Fibroblast of peridontal ligament (primary cell): Measurements from ENCODE around the gene ITPKA.

ENCODE experiments used
- DNase-seq: peaks from one replicate; pipeline ENCODE4 v3.0.0-alpha.2; 2010; ENCODE audit errors: extremely low read depth

ITPKA gene

DNA sequence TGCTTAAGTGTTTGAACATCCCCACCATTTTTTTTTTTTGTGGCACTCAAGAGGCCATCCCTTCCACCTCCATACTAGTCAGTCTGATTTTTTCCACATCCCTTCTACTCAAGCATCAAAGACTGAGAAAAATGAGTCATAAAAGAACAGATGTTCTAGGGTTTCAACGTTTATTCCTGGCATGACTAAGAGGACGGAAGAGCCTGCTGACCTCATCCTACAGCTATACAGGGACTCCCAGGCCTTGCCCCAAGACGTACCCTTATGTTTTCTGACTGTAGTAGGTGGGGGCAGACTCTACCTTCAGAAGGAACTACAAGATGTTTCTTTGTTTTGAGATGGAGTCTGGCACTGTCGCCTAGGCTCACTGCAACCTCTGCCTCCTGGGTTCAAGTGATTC lies 3.3 kb upstream of the ITPKA start:
- DNase-seq = peak; percentile 96

- DNase-seq = no peak
Measured at GRCh38 chr15:41491889-41492288, 1.8 kb upstream of the ITPKA start.

DNA sequence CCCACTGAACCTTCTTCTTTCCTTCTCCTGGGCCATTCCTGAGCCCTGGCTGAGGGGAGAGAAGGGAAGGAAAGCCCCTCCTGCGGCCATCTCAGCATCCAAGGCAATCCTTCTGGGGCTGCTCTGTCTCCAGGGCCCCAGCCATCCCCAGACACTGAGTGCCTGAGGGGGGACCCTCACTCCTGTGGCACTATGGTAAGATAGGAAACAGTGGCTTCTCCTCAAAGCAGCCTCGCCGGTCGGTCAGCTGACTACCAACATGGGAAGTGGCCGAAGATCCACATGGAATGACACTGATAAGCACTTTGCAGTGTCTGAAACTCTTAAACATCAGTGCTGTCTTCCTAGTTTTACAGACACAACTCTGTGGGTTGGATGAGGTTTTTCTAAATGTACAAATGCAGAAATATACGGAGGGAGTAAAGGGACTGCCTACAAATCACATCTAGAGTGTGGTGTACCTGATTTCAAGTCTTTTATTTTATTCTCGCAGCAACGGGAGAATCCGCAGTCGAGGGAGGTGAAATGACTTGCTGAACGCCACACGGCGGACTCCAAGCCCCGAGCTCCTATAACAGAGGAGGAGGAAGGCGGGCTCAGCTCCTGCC lies 973 bp upstream of the ITPKA start:
- no peak for DNase-seq

GRCh38 chr15:41493902-41494189 lies 172 bp downstream of the ITPKA start:
- no peak for DNase-seq

DNA sequence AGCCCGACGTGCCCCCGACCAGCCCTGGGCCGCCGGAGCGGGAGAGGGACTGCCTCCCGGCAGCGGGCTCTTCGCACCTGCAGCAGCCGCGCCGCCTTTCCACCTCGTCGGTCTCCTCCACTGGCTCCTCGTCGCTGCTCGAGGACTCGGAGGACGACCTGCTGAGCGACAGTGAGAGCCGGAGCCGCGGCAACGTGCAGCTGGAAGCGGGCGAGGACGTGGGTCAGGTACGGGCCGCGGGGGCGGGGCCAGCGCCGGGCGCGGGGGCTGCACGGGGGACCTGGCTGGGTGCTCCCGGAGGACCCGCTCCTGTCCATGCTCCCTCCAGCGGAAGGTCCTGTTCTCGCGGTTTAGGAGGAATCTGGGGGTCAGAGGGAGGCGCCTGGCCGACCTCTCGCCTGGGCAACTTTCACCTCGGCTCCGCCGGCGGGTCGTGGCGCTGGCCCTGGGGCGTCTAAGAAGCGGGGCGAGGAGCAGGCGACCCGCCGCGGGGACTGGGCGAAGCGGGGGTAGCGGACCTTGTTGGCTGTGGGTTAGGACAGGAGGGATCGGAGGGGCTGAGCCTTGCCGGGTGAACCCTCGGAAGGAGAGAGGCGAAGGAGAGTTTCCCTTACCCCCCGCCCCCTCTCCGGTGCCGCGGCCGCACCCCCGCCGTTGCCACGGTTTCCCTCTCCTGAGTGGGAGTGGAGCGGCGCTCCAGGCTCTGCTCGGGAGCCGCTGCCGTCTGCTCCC lies 682 bp downstream of the ITPKA start:
- no peak for DNase-seq

DNA sequence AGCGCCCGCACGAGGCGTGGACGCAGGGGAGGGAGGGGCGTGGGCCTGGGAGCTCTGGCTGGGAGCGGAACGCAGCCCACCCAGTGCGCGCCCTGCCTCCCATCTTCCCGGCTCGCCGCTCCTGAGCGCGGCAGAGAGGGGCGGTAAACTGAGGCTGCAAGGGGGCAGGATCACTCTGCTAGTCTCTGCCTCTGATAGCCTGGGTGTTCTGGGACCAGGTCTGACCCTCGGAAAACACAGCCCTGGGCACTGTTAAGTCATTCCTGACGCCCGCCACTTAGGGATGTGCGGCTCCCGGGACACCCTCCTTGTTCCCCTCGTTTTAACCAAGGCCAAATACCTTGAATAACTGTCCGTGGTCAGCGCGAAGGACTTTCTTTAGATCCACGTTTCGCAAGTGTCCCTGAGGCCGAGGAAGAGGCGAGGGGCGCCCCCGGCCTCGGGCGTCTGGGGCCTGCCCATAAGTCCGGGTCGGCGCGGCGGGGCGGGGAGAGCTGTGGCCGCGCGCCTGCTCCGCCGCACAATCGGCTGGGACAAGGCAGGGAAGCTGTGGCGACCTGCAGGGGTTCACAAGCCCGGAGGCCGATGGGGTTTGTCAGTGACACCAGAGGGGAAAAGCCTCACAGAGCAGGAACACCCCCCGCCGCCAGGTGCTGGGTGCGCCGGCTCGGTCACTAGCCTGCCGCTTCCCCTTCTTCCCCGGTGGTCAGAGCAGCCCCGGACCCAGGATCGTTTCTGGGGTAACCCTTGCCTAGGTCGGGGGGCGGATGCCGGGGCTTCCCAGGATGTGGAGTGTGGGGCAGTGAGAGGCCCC lies 1.5 kb downstream of the ITPKA start:
- DNase-seq = no peak

DNA sequence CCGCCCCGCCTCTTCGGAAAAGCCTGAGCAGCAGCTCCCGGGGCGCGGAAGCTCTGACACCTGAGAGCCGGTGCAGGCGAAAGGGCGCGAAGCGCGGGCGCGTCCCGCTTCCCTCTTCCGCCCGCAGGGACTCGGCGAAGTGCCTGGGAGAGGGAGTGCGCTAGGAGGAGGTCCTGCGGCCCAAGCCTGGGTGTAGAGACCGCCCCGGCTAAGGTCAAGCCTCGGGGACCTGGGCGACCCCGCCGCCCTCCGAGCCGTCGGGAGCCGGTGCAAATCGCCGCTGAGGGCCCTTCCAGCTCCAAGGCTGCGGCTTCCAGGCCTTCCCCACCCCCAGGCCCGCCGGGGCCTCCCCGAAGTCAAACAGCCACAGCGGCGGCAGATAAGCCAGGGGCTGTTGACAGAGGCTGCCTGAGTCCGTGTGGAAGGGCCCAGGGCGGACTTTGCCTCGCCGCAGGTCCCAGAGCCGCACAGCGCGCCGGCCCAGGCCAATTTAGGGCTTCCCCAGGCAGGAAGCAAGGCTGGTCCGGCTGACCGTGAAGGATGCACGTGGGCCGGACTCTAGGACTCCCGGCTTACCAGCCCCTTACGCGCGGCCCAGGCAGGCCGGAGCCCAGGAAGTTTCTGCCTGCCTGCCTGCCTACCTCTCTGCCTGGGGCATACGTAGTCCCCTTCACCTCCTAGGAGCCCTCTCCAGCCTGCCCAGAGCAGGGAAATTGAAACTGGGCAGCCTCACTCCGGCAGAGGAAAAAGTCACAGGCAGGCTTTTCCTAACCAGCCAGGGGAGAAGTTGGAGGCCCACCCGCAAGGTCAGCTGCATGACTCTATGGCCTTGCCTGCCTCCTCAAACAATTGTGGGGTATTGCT lies 2.3 kb downstream of the ITPKA start:
- no peak for DNase-seq

DNA sequence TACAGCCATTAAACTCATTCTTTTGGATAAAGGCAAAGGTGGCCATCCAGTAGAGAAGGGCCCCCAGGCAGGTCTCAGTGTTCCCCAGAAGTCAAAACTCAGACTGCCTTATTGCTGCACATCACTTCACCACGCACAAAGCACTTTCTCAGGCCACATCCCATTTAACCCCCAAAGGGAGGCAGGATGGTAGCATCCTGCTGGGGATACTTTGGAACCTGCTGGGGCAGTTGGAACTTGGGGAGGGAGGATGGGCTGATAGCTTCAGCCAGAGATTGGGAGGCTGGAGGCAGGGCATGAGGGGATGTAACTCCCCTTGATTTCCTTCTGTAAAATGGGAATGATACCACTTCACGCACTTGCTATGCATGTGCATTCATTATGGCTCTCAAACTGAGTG lies 5.0 kb downstream of the ITPKA start:
- DNase-seq = no peak

DNA sequence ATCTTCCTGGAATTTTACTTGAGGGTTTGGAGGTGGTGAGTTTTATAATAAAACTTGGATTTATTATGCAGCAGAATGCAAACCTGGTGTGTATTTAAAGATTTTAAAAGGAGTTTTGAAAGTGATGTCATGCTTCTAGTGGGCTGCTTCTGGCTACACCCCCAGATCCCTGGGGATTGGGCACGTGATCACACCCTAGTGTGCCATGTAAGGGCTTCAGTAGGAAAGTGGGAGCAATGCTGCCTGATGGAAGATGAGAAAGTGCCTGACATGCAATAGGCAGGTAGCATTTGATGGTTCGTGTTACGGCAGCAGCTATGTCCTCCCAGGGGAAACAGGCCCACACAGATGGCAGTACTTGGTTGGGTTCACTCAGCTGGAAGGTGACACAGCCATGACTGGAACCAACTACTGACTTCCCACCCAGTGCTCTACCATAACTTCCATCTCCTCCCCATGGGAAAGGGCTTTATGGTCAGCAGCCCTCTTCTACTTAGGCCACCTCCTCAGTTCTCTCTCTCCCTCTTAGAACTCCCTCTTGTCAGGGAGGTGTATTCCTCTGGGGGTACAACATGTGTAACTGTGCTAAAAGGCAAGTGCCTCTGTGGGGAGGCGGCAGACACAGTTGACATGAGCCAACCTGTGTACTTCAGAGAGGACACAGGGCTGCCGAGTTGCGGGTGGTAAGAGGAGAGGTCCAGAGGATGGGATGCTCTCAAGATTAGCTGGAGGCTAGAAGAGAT lies 5.6 kb downstream of the ITPKA start:
- no peak for DNase-seq

DNA sequence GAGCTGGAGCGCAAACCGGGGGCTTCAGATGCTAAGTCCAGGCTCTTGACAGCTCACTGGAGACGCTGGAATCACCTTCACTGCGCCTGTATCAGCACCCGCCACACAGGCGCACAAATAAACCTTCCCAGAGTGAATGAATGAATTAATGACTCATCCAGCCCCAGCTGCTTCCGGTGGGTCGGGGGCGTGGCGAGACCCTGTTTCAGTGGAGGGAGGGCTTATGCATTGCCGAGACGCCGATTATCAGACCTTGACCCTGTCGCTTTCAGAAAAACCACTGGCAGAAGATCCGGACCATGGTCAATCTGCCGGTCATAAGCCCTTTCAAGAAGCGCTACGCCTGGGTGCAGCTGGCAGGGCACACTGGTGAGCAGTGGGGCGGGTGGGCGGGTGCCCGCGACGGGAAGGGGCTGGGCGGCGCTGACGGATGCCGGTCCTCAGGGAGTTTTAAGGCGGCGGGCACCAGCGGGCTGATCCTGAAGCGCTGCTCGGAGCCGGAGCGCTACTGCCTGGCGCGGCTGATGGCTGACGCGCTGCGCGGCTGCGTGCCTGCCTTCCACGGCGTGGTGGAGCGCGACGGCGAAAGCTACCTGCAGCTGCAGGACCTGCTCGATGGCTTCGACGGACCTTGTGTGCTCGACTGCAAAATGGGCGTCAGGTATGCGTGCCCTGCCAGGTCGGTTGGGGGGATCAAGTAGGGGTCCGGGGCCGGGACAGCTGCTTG lies 7.7 kb downstream of the ITPKA start:
- DNase-seq = no peak

DNA sequence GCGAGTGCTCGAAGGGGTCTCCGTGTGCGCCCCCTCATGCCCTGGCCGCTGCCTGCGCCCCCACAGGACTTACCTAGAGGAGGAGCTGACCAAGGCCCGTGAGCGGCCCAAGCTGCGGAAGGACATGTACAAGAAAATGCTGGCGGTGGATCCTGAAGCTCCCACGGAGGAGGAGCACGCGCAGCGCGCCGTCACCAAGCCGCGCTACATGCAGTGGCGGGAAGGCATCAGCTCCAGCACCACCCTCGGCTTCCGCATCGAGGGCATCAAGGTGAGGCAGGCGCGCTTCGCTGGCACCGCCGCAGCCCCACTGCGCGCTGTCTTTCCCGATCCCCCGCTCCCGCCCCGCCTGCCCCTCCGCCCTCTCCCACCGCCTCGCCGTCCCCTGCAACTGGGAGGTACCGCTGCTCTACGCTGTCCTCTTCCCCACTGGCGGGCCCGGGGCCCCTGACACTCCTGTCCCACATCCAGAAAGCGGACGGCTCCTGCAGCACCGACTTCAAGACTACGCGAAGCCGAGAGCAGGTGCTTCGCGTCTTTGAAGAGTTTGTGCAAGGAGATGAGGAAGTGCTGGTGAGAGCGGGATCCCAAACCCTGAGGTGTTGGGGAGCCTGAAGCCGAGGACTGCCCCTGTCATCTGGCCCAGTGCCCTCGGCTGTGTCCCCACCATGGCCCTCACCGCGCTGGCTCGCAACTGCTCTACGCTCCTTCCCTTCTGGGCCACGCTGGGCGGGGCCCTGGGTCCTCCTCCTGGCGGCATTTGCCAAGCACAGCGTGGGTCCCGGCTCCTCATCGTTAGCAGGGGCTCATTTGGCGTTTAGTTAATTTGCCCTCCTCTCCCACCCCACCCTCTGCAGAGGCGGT lies 8.5 kb downstream of the ITPKA start:
- DNase-seq = no peak

DNA sequence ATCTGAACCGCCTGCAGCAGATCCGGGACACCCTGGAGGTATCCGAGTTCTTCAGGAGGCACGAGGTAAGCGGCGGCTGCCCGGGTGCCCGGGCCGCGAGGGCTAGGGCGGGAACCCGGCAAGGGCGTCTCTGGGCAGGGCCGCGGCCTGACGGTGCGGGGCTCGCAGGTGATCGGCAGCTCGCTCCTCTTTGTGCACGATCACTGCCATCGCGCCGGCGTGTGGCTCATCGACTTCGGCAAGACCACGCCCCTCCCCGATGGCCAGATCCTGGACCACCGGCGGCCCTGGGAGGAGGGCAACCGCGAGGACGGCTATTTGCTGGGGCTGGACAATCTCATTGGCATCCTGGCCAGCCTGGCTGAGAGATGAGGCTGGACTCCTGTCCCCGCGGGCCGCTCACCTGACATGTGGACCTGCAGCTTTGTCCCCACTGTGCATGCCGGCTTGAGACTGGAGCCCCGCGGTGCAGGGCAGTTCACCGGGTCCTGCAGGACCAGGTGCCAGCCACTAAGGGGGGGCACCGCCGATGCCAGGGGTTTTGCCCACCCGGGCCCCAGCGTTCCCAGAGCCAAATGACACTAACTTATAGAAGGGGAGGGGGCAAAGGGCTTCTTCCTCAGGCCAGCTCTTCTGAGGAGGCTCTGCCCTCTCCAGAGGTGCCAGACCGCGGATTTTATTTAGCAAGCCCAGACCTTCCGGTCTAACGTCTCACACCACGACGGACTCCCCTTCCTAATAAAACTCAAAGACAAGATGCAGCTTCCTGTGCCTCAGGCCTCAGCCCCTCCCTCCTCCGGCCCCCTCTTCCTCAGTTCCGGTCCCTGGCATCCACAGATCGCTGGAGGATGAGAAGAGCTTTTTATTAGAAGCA lies 9.4 kb downstream of the ITPKA start:
- DNase-seq = no peak

- DNase-seq = no peak
Measured at GRCh38 chr15:41503669-41504010, 10.0 kb downstream of the ITPKA start.

DNA sequence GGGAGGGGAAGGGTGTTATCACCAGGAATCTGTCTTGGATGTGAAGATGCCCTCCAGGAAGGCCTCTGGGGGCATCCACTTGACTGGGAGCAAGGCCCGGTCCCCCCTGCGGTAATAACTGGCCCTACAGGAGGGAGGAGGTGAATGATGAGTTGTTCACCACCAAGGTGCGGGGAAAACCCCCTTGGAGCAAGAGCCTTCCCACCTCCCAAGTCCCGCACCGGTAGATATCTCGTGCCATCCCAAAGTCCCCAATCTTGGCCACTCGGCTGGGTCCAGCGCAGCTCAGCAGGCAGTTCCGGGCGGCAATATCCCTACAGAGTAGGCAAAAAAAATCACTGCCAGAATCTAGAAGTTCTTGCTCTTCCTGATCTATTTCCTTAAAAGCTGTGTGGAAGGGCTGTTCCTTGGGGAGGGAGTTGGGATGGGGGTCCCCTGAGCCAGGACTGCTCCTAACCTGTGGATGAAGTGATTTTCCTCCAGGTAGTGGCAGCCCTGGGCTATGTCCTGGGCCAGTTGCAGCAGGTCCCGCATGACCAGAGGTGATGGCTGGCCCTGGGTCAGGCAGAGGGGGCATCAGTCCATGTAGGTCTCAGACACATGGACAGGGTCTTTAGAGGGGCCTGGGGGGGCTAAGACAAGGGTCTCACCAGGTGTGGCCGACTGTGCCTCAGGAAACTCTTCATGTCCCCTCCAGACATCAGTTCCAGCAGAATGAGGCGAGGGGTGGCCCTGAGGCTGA lies 11.2 kb downstream of the ITPKA start:
- no peak for DNase-seq

GRCh38 chr15:41505776-41506175 lies 12.1 kb downstream of the ITPKA start:
- no peak for DNase-seq

GRCh38 chr15:41506796-41507341 lies 13.2 kb downstream of the ITPKA start:
- no peak for DNase-seq

GRCh38 chr15:41507820-41508290 lies 14.2 kb downstream of the ITPKA start:
- no peak for DNase-seq

GRCh38 chr15:41510728-41511127 lies 17.1 kb downstream of the ITPKA start:
- no peak for DNase-seq
